HEK293 (cell line): ENCODE results near the gene FDXACB1.

ENCODE experiments used
- CTCF ChIP-seq: fragments of 450-650 bp; formaldehyde crosslinking; IDR thresholded peaks from 2 replicates; pipeline ENCODE4 v1.5.1; 2016; ENCODE audit warnings: missing biosample characterization, missing genetic modification characterization
- YY1 ChIP-seq: fragments of 450-650 bp; formaldehyde crosslinking; IDR thresholded peaks from 2 replicates; pipeline ENCODE4 v1.5.1; 2018; ENCODE audit warnings: missing biosample characterization, missing genetic modification characterization
- ZNF121 ChIP-seq: fragments of 450-650 bp; formaldehyde crosslinking; IDR thresholded peaks from 2 replicates; pipeline ENCODE4 v1.5.1; 2016; ENCODE audit warnings: missing biosample characterization, missing genetic modification characterization
- ZNF18 ChIP-seq: fragments of 450-650 bp; formaldehyde crosslinking; IDR thresholded peaks from 2 replicates; pipeline ENCODE4 v1.5.1; 2016; ENCODE audit warnings: missing biosample characterization, missing genetic modification characterization
- ZNF350 ChIP-seq: fragments of 450-650 bp; formaldehyde crosslinking; IDR thresholded peaks from 2 replicates; pipeline ENCODE4 v1.5.0; 2017; ENCODE audit warnings: missing biosample characterization, mild to moderate bottlenecking, missing genetic modification characterization
- TF ChIP-seq, protein P1 (sequence below): fragments of 450-650 bp; formaldehyde crosslinking; IDR thresholded peaks from 2 replicates; pipeline ENCODE4 v1.5.1; 2016; ENCODE audit warnings: missing biosample characterization, missing genetic modification characterization
- TF ChIP-seq, protein P2 (sequence below): fragments of 450-650 bp; formaldehyde crosslinking; conservative IDR thresholded peaks from 2 replicates; pipeline ENCODE4 v1.5.1; 2016; ENCODE audit warnings: low read depth, missing biosample characterization, missing genetic modification characterization

DNA sequence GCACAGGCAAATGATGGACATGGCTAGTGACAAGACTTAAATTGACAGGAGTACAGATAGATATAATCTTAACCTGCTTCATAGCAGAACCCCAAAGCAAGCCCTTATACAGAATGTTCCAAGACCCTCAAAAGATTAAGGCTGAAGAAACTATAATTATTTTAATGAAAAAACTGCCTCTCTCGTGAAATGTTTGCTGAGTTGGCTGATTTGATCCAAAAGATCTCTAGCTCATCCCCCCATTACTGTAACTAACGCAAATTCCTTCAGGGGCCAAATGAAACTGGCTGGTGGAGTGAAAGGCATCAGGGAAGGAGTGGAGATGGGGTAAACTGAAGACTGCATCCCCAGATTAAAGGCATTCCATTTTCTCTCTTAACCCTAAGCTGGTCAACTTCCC is 26.9 kb downstream of the FDXACB1 start:
- TF ChIP-seq ZNF18 (tag by site-specific recombination), result no peak
- TF ChIP-seq, protein P1, sequence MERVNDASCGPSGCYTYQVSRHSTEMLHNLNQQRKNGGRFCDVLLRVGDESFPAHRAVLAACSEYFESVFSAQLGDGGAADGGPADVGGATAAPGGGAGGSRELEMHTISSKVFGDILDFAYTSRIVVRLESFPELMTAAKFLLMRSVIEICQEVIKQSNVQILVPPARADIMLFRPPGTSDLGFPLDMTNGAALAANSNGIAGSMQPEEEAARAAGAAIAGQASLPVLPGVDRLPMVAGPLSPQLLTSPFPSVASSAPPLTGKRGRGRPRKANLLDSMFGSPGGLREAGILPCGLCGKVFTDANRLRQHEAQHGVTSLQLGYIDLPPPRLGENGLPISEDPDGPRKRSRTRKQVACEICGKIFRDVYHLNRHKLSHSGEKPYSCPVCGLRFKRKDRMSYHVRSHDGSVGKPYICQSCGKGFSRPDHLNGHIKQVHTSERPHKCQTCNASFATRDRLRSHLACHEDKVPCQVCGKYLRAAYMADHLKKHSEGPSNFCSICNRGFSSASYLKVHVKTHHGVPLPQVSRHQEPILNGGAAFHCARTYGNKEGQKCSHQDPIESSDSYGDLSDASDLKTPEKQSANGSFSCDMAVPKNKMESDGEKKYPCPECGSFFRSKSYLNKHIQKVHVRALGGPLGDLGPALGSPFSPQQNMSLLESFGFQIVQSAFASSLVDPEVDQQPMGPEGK (tag by site-specific recombination), result no peak
- TF ChIP-seq, protein P2, sequence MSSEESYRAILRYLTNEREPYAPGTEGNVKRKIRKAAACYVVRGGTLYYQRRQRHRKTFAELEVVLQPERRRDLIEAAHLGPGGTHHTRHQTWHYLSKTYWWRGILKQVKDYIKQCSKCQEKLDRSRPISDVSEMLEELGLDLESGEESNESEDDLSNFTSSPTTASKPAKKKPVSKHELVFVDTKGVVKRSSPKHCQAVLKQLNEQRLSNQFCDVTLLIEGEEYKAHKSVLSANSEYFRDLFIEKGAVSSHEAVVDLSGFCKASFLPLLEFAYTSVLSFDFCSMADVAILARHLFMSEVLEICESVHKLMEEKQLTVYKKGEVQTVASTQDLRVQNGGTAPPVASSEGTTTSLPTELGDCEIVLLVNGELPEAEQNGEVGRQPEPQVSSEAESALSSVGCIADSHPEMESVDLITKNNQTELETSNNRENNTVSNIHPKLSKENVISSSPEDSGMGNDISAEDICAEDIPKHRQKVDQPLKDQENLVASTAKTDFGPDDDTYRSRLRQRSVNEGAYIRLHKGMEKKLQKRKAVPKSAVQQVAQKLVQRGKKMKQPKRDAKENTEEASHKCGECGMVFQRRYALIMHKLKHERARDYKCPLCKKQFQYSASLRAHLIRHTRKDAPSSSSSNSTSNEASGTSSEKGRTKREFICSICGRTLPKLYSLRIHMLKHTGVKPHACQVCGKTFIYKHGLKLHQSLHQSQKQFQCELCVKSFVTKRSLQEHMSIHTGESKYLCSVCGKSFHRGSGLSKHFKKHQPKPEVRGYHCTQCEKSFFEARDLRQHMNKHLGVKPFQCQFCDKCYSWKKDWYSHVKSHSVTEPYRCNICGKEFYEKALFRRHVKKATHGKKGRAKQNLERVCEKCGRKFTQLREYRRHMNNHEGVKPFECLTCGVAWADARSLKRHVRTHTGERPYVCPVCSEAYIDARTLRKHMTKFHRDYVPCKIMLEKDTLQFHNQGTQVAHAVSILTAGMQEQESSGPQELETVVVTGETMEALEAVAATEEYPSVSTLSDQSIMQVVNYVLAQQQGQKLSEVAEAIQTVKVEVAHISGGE (tag by site-specific recombination), result no peak
- TF ChIP-seq CTCF (tag by site-specific recombination), result no peak
- TF ChIP-seq YY1 (tag by site-specific recombination), result no peak
- no peak for TF ChIP-seq ZNF121 (tag by site-specific recombination)
- TF ChIP-seq ZNF350, result no peak
